ENCODE results near the gene ABHD17A.

The ABHD17A gene

DNA sequence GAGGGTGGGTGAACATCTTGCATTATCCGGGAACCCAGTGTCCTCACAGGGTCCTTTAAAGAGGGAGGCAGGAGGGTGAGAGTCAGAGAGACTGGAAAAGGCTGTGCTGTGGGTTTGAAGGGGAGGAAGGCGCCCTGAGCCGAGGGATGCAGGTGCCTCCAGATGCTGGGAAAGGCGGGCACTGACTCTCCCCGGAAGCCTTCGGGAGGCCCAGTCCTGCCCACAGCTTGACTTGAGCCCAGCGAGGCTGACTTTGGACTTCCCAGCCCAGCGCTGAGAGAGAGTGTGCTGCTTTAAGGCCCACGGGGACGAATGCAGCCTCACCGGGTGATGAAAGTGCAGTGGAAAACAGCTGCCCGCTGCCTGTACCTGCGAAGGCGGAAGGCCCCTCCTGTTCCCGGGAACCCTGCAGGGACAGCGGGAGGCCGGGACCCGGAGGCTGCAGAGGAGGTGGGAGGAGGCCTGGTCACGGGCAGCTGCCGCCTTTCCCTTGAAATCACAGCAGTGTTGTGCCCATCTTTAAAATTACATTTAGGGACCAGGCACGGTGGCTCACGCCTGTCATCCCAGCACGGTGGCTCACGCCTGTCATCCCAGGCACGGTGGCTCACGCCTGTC lies 53.1 kb downstream of the ABHD17A start:
- DNase-seq: no peak

GRCh38 chr19:1830978-1831377 lies 54.3 kb downstream of the ABHD17A start:
- no peak for DNase-seq

DNA sequence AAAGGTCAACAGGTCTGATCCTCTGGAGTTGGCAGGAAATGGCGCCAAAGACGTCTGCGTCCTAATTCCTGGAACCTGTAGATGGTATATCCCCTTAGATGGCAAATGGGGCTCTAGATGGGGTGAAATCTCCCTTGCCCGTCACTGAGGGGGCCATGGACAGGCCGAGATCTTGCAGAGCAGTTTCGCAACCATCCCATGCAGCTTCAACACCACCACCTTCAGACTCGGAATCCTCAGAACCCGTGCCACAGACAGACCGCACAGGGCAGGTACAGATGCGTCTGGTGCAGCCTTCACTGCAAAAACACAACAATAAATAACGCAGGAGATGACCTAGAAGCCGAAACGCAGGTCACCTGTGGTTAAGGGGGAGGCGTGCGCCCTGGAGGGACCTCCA lies 54.7 kb downstream of the ABHD17A start:
- DNase-seq: no peak

DNA sequence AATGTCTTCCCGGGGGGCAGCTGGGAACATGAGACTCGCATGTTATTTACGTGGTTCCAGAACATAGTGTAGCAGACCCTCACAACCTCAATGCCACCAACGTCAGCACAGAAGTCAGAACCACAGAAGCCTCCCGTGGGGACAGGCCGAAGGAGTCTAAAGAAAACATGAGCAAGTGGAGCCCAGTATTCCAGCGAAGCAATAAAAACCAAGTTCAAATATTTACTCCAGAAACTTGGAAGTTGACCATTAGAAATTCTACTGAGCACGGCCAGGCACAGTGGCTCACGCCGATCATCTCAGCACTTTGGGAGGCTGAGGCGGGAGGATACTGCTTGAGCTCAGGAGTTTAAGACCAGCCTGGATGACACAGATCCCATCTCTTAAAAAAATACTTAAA lies 55.3 kb downstream of the ABHD17A start:
- no peak for DNase-seq

GRCh38 chr19:1828279-1829238 lies 56.7 kb downstream of the ABHD17A start:
- DNase-seq: no peak

DNA sequence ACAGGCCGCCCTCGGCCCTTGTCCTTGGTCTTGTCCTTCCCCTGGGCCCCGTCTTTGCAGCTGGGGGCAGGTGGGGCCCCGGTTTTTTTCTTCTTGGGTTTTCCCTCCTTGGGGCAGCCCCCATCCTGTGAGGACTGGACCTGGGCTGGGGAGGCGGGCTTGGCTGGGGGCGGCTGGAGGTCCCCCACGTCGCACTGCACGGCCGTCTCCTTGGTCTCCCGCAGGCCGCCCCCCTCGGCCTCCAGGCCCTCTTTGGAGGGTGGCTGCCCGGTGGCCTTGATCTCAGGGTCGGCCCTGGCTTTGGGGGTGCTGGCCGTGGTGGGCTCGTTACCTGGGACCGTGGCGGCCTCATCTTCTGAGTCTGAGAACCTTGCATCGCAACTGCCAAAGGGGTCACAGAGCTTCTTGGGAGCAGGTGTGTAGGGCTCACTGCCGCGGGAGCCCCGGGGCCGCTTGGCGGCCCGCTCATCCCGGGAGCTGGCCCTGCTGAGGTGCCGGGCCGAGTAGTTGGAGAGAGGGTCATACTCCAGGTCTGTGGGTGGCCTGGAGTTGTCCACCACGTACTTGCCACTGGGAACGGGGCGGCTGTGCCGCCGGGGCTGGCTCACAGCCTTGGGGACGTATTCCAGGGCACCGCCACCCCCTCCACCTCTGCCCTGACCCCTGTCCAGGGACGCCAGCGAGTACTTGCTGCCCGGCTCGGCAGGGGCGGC lies 57.6 kb downstream of the ABHD17A start:
- no peak for DNase-seq

Data from KG1 (cell line).